Right lobe of liver (tissue), 6 donors: Measurements from ENCODE around the gene CLSTN2. TPM values are rescaled to one million over a fixed set of nuclear protein-coding genes. Genes with fewer than 3 reads are reported as not detected.

Source experiments
- ATAC-seq, 4 donors: fragments of 200-7000 bp; cut with Tn5 transposase; one replicate each; pipeline ENCODE4 v1.9.1; 2020; ENCODE audit warnings: mild to moderate bottlenecking in 4 of 4, moderate library complexity in 4 of 4
- DNase-seq, 3 donors: peaks; one replicate each; pipeline ENCODE4 v3.0.0-alpha.2; 2020
- H3K27ac ChIP-seq, 3 donors: fragments of 200-600 bp; one replicate each; pipeline ENCODE4 v1.8.0; 2022
- H3K27me3 ChIP-seq, 2 donors: fragments of 200-600 bp; one replicate each; pipeline ENCODE4 v1.8.0; 2022
- H3K36me3 ChIP-seq, 4 donors: fragments of 200-600 bp; sonication (generic) in 1 of 4; one replicate each; pipeline versions ENCODE4 v1.5.1 to v1.8.0; 2017 to 2022; ENCODE audit warnings: control low read depth in 1 of 4
- H3K4me1 ChIP-seq, 4 donors: fragments of 200-600 bp; sonication (generic) in 1 of 4; one replicate each; pipeline versions ENCODE4 v1.5.1 to v1.8.0; 2017 to 2022; ENCODE audit warnings: control low read depth in 1 of 4
- H3K4me3 ChIP-seq, 3 donors: fragments of 200-600 bp; one replicate each; pipeline ENCODE4 v1.8.0; 2022
- H3K9me3 ChIP-seq, 4 donors: fragments of 200-600 bp; sonication (generic) in 1 of 4; one replicate each; pipeline versions ENCODE4 v1.5.1 to v1.8.0; 2017 to 2022; ENCODE audit warnings: control low read depth in 1 of 4
- POLR2A ChIP-seq: fragments of 450-650 bp; IDR thresholded peaks from one replicate; pipeline ENCODE4 v1.6.1; 2017; ENCODE audit warnings: antibody characterized with exemption, mild to moderate bottlenecking
- WGBS: methylation state at CpG from one replicate; pipeline ENCODE4 v1.1.6; 2018; ENCODE audit warnings: low coverage, low lambda C conversion rate; ENCODE audit not compliant: insufficient coverage; ENCODE audit errors: missing lambda C conversion rate; 5-methylcytosine and 5-hydroxymethylcytosine counted together
- intact Hi-C, 2 donors: fragments of 100-400 bp; cut with DNase I; formaldehyde crosslinking; loops; one replicate each; pipeline versions ENCODE4 v1.11.2 to v1.14.1; 2022
- total RNA-seq, 6 experiments: library from RNA; depleted of rRNA in 2 of 6; stranded (reverse); fragments of >200 nt in 2 of 6; fragmentation: NEBNext Ultra II Directional in 3 of 6; extraction: Animal tissue kit (Norgen Biotek cat#: 25700) in 3 of 6; gene quantifications; one replicate each; pipeline versions ENCODE4 v1.1.0 to v1.2.4, GENCODE V29; 2016 to 2023
- TF ChIP-seq, protein P1 (sequence below), 4 donors: fragments of 200-600 bp in 3 of 4; fragments of 450-650 bp in 1 of 4; IDR thresholded peaks; one replicate each; pipeline versions ENCODE4 v1.5.1 to v1.8.0; 2016 to 2022; ENCODE audit warnings: antibody characterized with exemption in 4 of 4, mild to moderate bottlenecking in 2 of 4
- donor health status: DM: no; HTN: yes; CAD: no.
- donor health status: DM: no; HTN: no; CAD: no.
- donor health status: DM: no; HTN: no; CAD: no.
- donor health status: DM: no; HTN: yes; CAD: no.
- donor health status: DM: no; HTN: yes; CAD: no.

Gene CLSTN2
- total RNA-seq, 6 experiments from 2014 or later: 1.0 to 3.3 (median 2.0) TPM

DNA sequence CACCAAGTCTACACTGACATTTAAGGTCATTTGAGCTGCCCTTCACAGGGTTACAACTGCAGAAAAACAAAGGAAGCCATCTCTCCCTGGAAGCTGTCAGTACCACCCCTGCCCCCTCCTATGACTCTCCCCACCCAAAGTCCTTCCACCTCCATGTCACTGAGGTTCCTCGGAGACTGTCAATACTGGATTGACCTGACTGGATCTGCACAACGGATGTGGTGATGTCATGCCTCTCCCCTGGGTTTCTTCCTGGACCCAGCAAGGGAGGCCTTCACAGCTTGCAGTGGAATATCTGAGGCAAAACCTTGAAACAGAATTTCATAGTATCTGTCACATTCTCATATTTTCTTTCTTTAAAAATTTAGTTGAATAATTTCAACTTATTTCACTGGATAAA lies 153.5 kb downstream of the CLSTN2 start:
- no peak overlapping the region for H3K27ac ChIP-seq
- H3K9me3 ChIP-seq: no peaks in the 10 kb centered on the region
- WGBS: 70% methylated on average over 2 of the region's 2 CpGs
- no peak overlapping the region for H3K4me3 ChIP-seq
- peaks cover 0 to 8% (median 0%) of the 10 kb centered on the region in 4 donors for H3K4me1 ChIP-seq
- no peaks in the 10 kb centered on the region for H3K27me3 ChIP-seq
- intact Hi-C loops: no loop called here
- H3K36me3 ChIP-seq: no peaks in the 10 kb centered on the region
- TF ChIP-seq, protein P1, sequence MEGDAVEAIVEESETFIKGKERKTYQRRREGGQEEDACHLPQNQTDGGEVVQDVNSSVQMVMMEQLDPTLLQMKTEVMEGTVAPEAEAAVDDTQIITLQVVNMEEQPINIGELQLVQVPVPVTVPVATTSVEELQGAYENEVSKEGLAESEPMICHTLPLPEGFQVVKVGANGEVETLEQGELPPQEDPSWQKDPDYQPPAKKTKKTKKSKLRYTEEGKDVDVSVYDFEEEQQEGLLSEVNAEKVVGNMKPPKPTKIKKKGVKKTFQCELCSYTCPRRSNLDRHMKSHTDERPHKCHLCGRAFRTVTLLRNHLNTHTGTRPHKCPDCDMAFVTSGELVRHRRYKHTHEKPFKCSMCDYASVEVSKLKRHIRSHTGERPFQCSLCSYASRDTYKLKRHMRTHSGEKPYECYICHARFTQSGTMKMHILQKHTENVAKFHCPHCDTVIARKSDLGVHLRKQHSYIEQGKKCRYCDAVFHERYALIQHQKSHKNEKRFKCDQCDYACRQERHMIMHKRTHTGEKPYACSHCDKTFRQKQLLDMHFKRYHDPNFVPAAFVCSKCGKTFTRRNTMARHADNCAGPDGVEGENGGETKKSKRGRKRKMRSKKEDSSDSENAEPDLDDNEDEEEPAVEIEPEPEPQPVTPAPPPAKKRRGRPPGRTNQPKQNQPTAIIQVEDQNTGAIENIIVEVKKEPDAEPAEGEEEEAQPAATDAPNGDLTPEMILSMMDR (IDR thresholded peaks at IDR 0.05): no peak
- no peak for TF ChIP-seq POLR2A
- DNase-seq (no peak), ATAC-seq (no peak)

DNA sequence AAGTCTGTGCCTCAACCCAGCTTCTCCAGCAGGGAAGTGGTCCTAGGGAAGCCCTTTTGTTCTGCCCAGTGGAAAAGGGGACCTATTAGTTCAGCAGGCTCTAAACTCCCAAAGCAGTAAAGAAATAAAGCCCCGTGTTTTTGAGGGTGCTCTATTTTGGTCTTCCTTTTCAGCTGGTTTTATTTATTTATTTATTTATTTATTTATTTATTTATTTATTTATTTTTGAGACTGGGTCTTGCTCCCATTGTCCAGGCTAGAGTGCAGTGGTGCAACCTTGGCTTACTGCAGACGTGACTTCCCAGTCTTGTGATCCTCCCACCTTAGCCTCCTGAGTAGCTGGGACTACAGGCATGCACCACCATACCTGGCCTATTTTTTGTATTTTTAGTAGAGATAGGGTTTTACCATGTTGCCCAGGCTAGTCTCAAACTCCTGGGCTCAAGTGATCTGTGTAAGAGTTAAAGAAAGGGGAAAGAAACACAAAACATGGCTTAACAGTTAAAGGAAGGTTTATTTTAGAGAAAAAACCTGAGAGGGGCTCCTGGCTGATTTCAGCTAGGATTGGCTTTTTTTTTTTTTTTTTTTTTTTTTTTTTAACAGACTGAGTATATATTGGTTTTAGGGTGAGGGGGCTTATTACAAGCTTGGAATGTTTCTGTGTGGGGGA lies 154.6 kb downstream of the CLSTN2 start:
- Histone ChIP-seq H3K36me3 (no peaks in the 10 kb centered on the region), H3K4me3 (no peak overlapping the region), H3K27ac (no peak overlapping the region), H3K27me3 (no peaks in the 10 kb centered on the region), H3K4me1 (peaks cover 0 to 8% (median 0%) of the 10 kb centered on the region in 4 donors), H3K9me3 (no peaks in the 10 kb centered on the region)
- ATAC-seq (no peak), DNase-seq (no peak)
- intact Hi-C loops: no loop called here
- 86% methylated on average over 1 of the region's 2 CpGs for WGBS
- TF ChIP-seq, protein P1 (IDR thresholded peaks at IDR 0.05): no peak
- no peak for TF ChIP-seq POLR2A

- TF ChIP-seq, protein P1 (IDR thresholded peaks at IDR 0.05): no peak
- no peak for TF ChIP-seq POLR2A
- H3K4me3 ChIP-seq: no peak overlapping the region
- DNase-seq: no peak
- 50% methylated on average over 2 of the region's 3 CpGs for WGBS
- intact Hi-C loops: no loop called here
- H3K9me3 ChIP-seq: no peaks in the 10 kb centered on the region
- no peaks in the 10 kb centered on the region for H3K27me3 ChIP-seq
- no peaks in the 10 kb centered on the region for H3K36me3 ChIP-seq
- H3K27ac ChIP-seq: no peak overlapping the region
- ATAC-seq: no peak
- H3K4me1 ChIP-seq: peaks cover 0 to 8% (median 0%) of the 10 kb centered on the region in 4 donors
These were observed 156.2 kb downstream of the CLSTN2 start for GRCh38 chr3:140091143-140091542.

DNA sequence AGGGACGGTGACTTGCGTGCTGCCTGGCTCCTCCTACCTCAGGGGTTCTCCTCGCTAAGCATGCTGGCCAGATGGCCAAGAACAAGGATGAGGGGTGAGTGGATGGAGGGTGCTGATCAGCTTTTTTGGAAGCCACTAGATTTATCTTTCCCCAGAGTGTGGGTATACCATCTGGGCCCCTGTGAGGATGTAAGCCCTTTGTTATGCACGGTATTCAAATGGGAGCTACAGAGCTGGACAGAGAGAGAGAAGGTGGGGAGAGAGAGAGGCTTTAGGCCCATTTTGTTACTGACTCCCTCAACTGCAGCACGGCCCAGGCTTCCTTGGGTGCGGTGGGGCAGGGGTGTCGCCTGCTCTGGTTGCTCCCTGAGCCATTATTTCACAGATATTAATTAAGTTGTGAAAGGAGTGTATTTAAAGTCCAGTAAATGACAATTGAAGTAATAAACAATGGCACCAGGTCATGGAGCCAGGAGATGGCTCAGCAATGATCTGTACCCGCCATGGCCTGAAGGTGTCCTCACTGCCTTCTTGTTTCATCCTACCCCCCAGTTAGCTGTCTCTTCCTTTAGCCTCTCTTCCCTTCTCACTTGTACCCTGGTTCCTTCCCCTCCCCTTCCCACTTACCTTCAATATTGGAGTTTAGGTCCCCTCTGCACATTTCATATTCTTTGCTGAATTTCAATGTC lies 158.0 kb downstream of the CLSTN2 start:
- H3K36me3 ChIP-seq: no peaks in the 10 kb centered on the region
- ATAC-seq: no peak
- 52% methylated on average over 2 of the region's 8 CpGs for WGBS
- no peak for DNase-seq
- H3K4me3 ChIP-seq: no peak overlapping the region
- H3K4me1 ChIP-seq: no peaks in the 10 kb centered on the region
- no peaks in the 10 kb centered on the region for H3K9me3 ChIP-seq
- intact Hi-C loops: no loop called here
- no peak overlapping the region for H3K27ac ChIP-seq
- no peaks in the 10 kb centered on the region for H3K27me3 ChIP-seq
- TF ChIP-seq, protein P1 (IDR thresholded peaks at IDR 0.05): peak in 1 of 4 donors; percentile 12
- no peak for TF ChIP-seq POLR2A
